ENCODE measurements around the gene NEK4. TPM values are rescaled to one million over a fixed set of nuclear protein-coding genes. Genes with fewer than 3 reads are reported as not detected.
A peak's percentile ranks its signal among the peaks of the same experiment; 100 is the strongest.

Gene NEK4
- total and polyA plus RNA-seq, 7 experiments from 2014 or later: 9.0 to 28.4 (median 15.4) TPM

- no peak for DNase-seq
- Mint-ChIP-seq H3K27ac (peak overlapping the region in 2 of 9 donors; percentile 6 to 38), H3K4me3 (no peak overlapping the region), H3K36me3 (peaks cover 13 to 49% (median 30%) of the 10 kb centered on the region in 5 donors), H3K27me3 (no peaks in the 10 kb centered on the region), H3K9me3 (no peaks in the 10 kb centered on the region), H3K4me1 (peaks cover 0 to 2% (median 0%) of the 10 kb centered on the region in 7 donors)
- H3K9me3 ChIP-seq (ENCODE audit: control insufficient read depth in 2 of 3, low read length in 3 of 3): no peaks in the 10 kb centered on the region
- intact Hi-C loops (cut with micrococcal nuclease): loop anchor here (2.0 to 5.0 kb wide), 3 partner anchors 55 to 453 kb away; no protein-coding TSS in a partner anchor
- H3K36me3 ChIP-seq (ENCODE audit: control insufficient read depth in 2 of 3, insufficient read depth in 3 of 3, low read length in 3 of 3): peaks cover 4 to 55% (median 13%) of the 10 kb centered on the region in 3 experiments
- H3K4me1 ChIP-seq (ENCODE audit: control insufficient read depth in 2 of 2, insufficient read depth in 2 of 2, low read length in 2 of 2): no peaks in the 10 kb centered on the region
- H3K4me3 ChIP-seq (ENCODE audit: low read length): no peak overlapping the region
- ChIA-PET POLR2A (no interaction called here), CTCF (interaction anchor here (1.0 to 1.4 kb wide), 3 partner anchors 242 to 329 kb away, joined by 3 to 7 read pairs (median 3); no protein-coding TSS in a partner anchor)
- no peaks in the 10 kb centered on the region for H3K27me3 ChIP-seq (ENCODE audit: control insufficient read depth in 2 of 2, insufficient read depth in 2 of 2, low read length in 2 of 2)
- no peak for ATAC-seq
- H3K27ac ChIP-seq (ENCODE audit: low read depth, low read length): no peak overlapping the region
Measured at GRCh38 chr3:52743721-52744120, 27.0 kb downstream of the NEK4 start.

GRCh38 chr3:52743152-52743551, 27.6 kb downstream of the NEK4 start:
- Histone ChIP-seq H3K4me3 (ENCODE audit: low read length) (no peak overlapping the region), H3K4me1 (ENCODE audit: control insufficient read depth in 2 of 2, insufficient read depth in 2 of 2, low read length in 2 of 2) (no peaks in the 10 kb centered on the region), H3K27ac (ENCODE audit: low read depth, low read length) (no peak overlapping the region), H3K36me3 (ENCODE audit: control insufficient read depth in 2 of 3, insufficient read depth in 3 of 3, low read length in 3 of 3) (peaks cover 4 to 53% (median 13%) of the 10 kb centered on the region in 3 experiments), H3K27me3 (ENCODE audit: control insufficient read depth in 2 of 2, insufficient read depth in 2 of 2, low read length in 2 of 2) (no peaks in the 10 kb centered on the region), H3K9me3 (ENCODE audit: control insufficient read depth in 2 of 3, low read length in 3 of 3) (no peaks in the 10 kb centered on the region)
- CTCF ChIA-PET: interaction anchor here (1.0 to 1.4 kb wide), 3 partner anchors 243 to 330 kb away, joined by 3 to 7 read pairs (median 3); no protein-coding TSS in a partner anchor
- H3K27ac Mint-ChIP-seq: no peak overlapping the region
- no peak for DNase-seq
- H3K9me3 Mint-ChIP-seq: no peaks in the 10 kb centered on the region
- H3K4me1 Mint-ChIP-seq: peaks cover 0 to 2% (median 0%) of the 10 kb centered on the region in 7 donors
- ATAC-seq: no peak
- POLR2A ChIA-PET: no interaction called here
- peaks cover 13 to 45% (median 26%) of the 10 kb centered on the region in 5 donors for H3K36me3 Mint-ChIP-seq
- no peak overlapping the region for H3K4me3 Mint-ChIP-seq
- intact Hi-C loops (cut with micrococcal nuclease): loop anchor here (2.0 to 5.0 kb wide), 3 partner anchors 56 to 454 kb away; no protein-coding TSS in a partner anchor
- no peaks in the 10 kb centered on the region for H3K27me3 Mint-ChIP-seq

- H3K4me3 ChIP-seq (ENCODE audit: low read length): no peak overlapping the region
- CTCF ChIA-PET: interaction anchor here (0.7 to 1.4 kb wide), 5 partner anchors 42 to 330 kb away, joined by 3 to 7 read pairs (median 3); no protein-coding TSS in a partner anchor
- peaks cover 13 to 46% (median 27%) of the 10 kb centered on the region in 5 donors for H3K36me3 Mint-ChIP-seq
- no peak overlapping the region for H3K27ac ChIP-seq (ENCODE audit: low read depth, low read length)
- no peaks in the 10 kb centered on the region for H3K27me3 ChIP-seq (ENCODE audit: control insufficient read depth in 2 of 2, insufficient read depth in 2 of 2, low read length in 2 of 2)
- DNase-seq: peak in 5 of 9 donors; percentile 18 to 35 (median 20)
- H3K36me3 ChIP-seq (ENCODE audit: control insufficient read depth in 2 of 3, insufficient read depth in 3 of 3, low read length in 3 of 3): peaks cover 4 to 51% (median 13%) of the 10 kb centered on the region in 3 experiments
- peaks cover 0 to 2% (median 0%) of the 10 kb centered on the region in 7 donors for H3K4me1 Mint-ChIP-seq
- H3K27me3 Mint-ChIP-seq: no peaks in the 10 kb centered on the region
- intact Hi-C loops (cut with micrococcal nuclease): loop anchor here (1.0 to 5.0 kb wide), 7 partner anchors 56 to 454 kb away; partner anchors contain the start of gene SFMBT1 (in 1 of the 2)
- H3K4me1 ChIP-seq (ENCODE audit: control insufficient read depth in 2 of 2, insufficient read depth in 2 of 2, low read length in 2 of 2): no peaks in the 10 kb centered on the region
- H3K27ac Mint-ChIP-seq: no peak overlapping the region
- no peaks in the 10 kb centered on the region for H3K9me3 ChIP-seq (ENCODE audit: control insufficient read depth in 2 of 3, low read length in 3 of 3)
- no peak overlapping the region for H3K4me3 Mint-ChIP-seq
- POLR2A ChIA-PET: no interaction called here
- peak; percentile 50 for ATAC-seq
- no peaks in the 10 kb centered on the region for H3K9me3 Mint-ChIP-seq
Measured at GRCh38 chr3:52742418-52743041, 28.2 kb downstream of the NEK4 start.

- peaks cover 4 to 34% (median 10%) of the 10 kb centered on the region in 3 experiments for H3K36me3 ChIP-seq (ENCODE audit: control insufficient read depth in 2 of 3, insufficient read depth in 3 of 3, low read length in 3 of 3)
- peaks cover 0 to 2% (median 0%) of the 10 kb centered on the region in 7 donors for H3K4me1 Mint-ChIP-seq
Measured at GRCh38 chr3:52739730-52740129, 31.0 kb downstream of the NEK4 start.

GRCh38 chr3:52733256-52733891, 37.4 kb downstream of the NEK4 start:
- no peak for DNase-seq
- H3K4me1 ChIP-seq (ENCODE audit: control insufficient read depth in 2 of 2, insufficient read depth in 2 of 2, low read length in 2 of 2): peaks cover 0 to 2% of the 10 kb centered on the region in 2 donors
- Mint-ChIP-seq H3K4me1 (peaks cover 0 to 15% (median 9%) of the 10 kb centered on the region in 7 donors), H3K9me3 (peaks cover 0 to 38% (median 14%) of the 10 kb centered on the region in 11 donors), H3K27ac (no peak overlapping the region), H3K36me3 (peaks cover 15 to 70% (median 69%) of the 10 kb centered on the region in 5 donors), H3K4me3 (no peak overlapping the region), H3K27me3 (no peaks in the 10 kb centered on the region)
- no peak overlapping the region for H3K4me3 ChIP-seq (ENCODE audit: low read length)
- H3K9me3 ChIP-seq (ENCODE audit: control insufficient read depth in 2 of 3, low read length in 3 of 3): peaks cover 0 to 4% (median 0%) of the 10 kb centered on the region in 3 experiments
- H3K36me3 ChIP-seq (ENCODE audit: control insufficient read depth in 2 of 3, insufficient read depth in 3 of 3, low read length in 3 of 3): peaks cover 0 to 26% (median 11%) of the 10 kb centered on the region in 3 experiments
- CTCF ChIA-PET: no interaction called here
- intact Hi-C loops (cut with micrococcal nuclease): no loop called here
- POLR2A ChIA-PET: no interaction called here
- ATAC-seq: no peak
- no peaks in the 10 kb centered on the region for H3K27me3 ChIP-seq (ENCODE audit: control insufficient read depth in 2 of 2, insufficient read depth in 2 of 2, low read length in 2 of 2)
- no peak overlapping the region for H3K27ac ChIP-seq (ENCODE audit: low read depth, low read length)

More at GRCh38 chr3:52739730-52740129, 31.0 kb downstream of the NEK4 start:
- Histone ChIP-seq H3K27me3 (ENCODE audit: control insufficient read depth in 2 of 2, insufficient read depth in 2 of 2, low read length in 2 of 2) (no peaks in the 10 kb centered on the region), H3K4me3 (ENCODE audit: low read length) (no peak overlapping the region), H3K4me1 (ENCODE audit: control insufficient read depth in 2 of 2, insufficient read depth in 2 of 2, low read length in 2 of 2) (no peaks in the 10 kb centered on the region), H3K27ac (ENCODE audit: low read depth, low read length) (no peak overlapping the region), H3K9me3 (ENCODE audit: control insufficient read depth in 2 of 3, low read length in 3 of 3) (no peaks in the 10 kb centered on the region)
- ChIA-PET CTCF (no interaction called here), POLR2A (no interaction called here)
- Mint-ChIP-seq H3K27ac (peak overlapping the region in 2 of 9 donors; percentile 26 to 39), H3K36me3 (peaks cover 4 to 46% (median 32%) of the 10 kb centered on the region in 5 donors), H3K9me3 (no peaks in the 10 kb centered on the region), H3K4me3 (no peak overlapping the region), H3K27me3 (no peaks in the 10 kb centered on the region)
- intact Hi-C loops (cut with micrococcal nuclease): loop anchor here in 1 of 2 donors (5.0 kb wide), 1 partner anchor 248 kb away; no protein-coding TSS in a partner anchor
- DNase-seq (no peak), ATAC-seq (no peak)

- no peak for ATAC-seq
- peaks cover 15 to 76% (median 70%) of the 10 kb centered on the region in 5 donors for H3K36me3 Mint-ChIP-seq
- H3K27ac Mint-ChIP-seq: peak overlapping the region in 1 of 9 donors; percentile 67
- Histone ChIP-seq H3K36me3 (ENCODE audit: control insufficient read depth in 2 of 3, insufficient read depth in 3 of 3, low read length in 3 of 3) (peaks cover 0 to 21% (median 11%) of the 10 kb centered on the region in 3 experiments), H3K27ac (ENCODE audit: low read depth, low read length) (no peak overlapping the region), H3K9me3 (ENCODE audit: control insufficient read depth in 2 of 3, low read length in 3 of 3) (peaks cover 0 to 4% (median 0%) of the 10 kb centered on the region in 3 experiments), H3K27me3 (ENCODE audit: control insufficient read depth in 2 of 2, insufficient read depth in 2 of 2, low read length in 2 of 2) (no peaks in the 10 kb centered on the region), H3K4me1 (ENCODE audit: control insufficient read depth in 2 of 2, insufficient read depth in 2 of 2, low read length in 2 of 2) (peaks cover 0 to 2% of the 10 kb centered on the region in 2 donors), H3K4me3 (ENCODE audit: low read length) (no peak overlapping the region)
- H3K27me3 Mint-ChIP-seq: no peaks in the 10 kb centered on the region
- DNase-seq: no peak
- H3K9me3 Mint-ChIP-seq: peaks cover 0 to 42% (median 14%) of the 10 kb centered on the region in 11 donors
- peaks cover 0 to 15% (median 9%) of the 10 kb centered on the region in 7 donors for H3K4me1 Mint-ChIP-seq
- POLR2A ChIA-PET: no interaction called here
- H3K4me3 Mint-ChIP-seq: no peak overlapping the region
- CTCF ChIA-PET: no interaction called here
- intact Hi-C loops (cut with micrococcal nuclease): no loop called here
Measured at GRCh38 chr3:52731590-52731989, 39.1 kb downstream of the NEK4 start.

Measured in naive thymus-derived CD4-positive, alpha-beta T cell (primary cell).